Measurements from ENCODE around the gene LRP8.

GRCh38 chr1:53281133-53281532, 46.7 kb downstream of the LRP8 start:
- TF ChIP-seq EZH2 (IDR thresholded peaks at IDR 0.05; ENCODE audit: low read length, unreplicated experiment) (no peak), CTCF (conservative IDR thresholded peaks at IDR 0.05; ENCODE audit: low read depth, low read length) (no peak)

All from PC-3 (cell line).